Memory B cell (primary cell): Measurements from ENCODE around the gene KIF27.

Experiments
- ATAC-seq: fragments of 150-1000 bp; cut with Tn5 transposase; 2 replicates; pipeline ENCODE4 v1.10.0; 2021; ENCODE audit warnings: low read depth, mild to moderate bottlenecking, moderate library complexity
- DNase-seq, 2 donors: peaks; one replicate each; pipeline ENCODE4 v3.0.0; 2022; ENCODE audit warnings: low spot score in 2 of 2
- H3K27ac Mint-ChIP-seq: one replicate; pipeline ENCODE4 v1.8.0; 2022; ENCODE audit warnings: mild to moderate bottlenecking, moderate library complexity, mixed read lengths
- H3K27me3 Mint-ChIP-seq: one replicate; pipeline ENCODE4 v1.8.0; 2022; ENCODE audit warnings: mixed read lengths
- H3K36me3 Mint-ChIP-seq: one replicate; pipeline ENCODE4 v1.8.0; 2022; ENCODE audit warnings: mild to moderate bottlenecking, mixed read lengths
- H3K4me1 Mint-ChIP-seq: one replicate; pipeline ENCODE4 v1.8.0; 2022; ENCODE audit warnings: mixed read lengths
- H3K4me3 Mint-ChIP-seq: one replicate; pipeline ENCODE4 v1.8.0; 2022; ENCODE audit warnings: mild to moderate bottlenecking, moderate library complexity, mixed read lengths
- H3K9me3 Mint-ChIP-seq: one replicate; pipeline ENCODE4 v1.8.0; 2022; ENCODE audit warnings: mixed read lengths

The KIF27 gene, protein sequence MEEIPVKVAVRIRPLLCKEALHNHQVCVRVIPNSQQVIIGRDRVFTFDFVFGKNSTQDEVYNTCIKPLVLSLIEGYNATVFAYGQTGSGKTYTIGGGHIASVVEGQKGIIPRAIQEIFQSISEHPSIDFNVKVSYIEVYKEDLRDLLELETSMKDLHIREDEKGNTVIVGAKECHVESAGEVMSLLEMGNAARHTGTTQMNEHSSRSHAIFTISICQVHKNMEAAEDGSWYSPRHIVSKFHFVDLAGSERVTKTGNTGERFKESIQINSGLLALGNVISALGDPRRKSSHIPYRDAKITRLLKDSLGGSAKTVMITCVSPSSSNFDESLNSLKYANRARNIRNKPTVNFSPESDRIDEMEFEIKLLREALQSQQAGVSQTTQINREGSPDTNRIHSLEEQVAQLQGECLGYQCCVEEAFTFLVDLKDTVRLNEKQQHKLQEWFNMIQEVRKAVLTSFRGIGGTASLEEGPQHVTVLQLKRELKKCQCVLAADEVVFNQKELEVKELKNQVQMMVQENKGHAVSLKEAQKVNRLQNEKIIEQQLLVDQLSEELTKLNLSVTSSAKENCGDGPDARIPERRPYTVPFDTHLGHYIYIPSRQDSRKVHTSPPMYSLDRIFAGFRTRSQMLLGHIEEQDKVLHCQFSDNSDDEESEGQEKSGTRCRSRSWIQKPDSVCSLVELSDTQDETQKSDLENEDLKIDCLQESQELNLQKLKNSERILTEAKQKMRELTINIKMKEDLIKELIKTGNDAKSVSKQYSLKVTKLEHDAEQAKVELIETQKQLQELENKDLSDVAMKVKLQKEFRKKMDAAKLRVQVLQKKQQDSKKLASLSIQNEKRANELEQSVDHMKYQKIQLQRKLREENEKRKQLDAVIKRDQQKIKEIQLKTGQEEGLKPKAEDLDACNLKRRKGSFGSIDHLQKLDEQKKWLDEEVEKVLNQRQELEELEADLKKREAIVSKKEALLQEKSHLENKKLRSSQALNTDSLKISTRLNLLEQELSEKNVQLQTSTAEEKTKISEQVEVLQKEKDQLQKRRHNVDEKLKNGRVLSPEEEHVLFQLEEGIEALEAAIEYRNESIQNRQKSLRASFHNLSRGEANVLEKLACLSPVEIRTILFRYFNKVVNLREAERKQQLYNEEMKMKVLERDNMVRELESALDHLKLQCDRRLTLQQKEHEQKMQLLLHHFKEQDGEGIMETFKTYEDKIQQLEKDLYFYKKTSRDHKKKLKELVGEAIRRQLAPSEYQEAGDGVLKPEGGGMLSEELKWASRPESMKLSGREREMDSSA (N-terminal part only)

DNA sequence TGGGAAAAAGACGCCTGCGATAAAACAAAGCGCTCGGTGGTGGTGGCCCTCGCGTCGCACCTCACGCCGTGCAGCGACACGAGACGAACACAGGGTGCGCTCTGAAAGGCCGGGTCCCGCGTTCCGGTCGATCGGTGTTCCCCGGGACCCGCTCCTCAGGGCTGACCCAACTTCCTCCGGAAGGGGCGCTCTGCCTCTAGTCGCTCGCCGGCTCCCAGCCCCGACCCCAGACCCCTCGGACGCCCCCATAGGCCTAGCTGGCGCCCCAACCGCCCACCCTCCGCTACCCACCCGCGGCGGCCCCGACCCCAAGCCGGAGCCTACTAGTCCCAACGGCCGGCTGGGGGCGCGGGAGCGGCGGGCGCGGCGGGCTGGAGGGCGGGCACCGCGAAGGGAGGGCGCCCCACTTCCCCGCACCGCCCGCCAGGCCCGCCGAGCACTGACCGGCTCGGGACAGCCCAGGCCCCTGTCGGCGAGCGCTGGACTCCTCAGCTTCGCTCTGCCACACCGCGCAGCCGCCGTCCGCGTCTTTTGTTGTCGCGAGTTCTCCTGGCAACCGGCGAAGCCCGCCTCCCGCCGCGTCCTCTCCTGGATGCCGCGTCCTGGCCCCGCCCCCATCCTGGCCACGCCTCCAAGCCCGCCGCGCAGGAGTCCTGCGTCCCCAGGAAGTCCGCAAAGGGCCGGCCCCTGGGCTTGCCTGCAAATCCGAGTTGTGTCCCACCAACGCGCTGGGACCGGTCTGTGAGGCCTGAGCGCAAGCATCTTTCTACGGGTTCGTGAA is at the start of gene KIF27:
Gene KIF27, minus strand, starts transcription at position 506 of the 781 bp plus-strand sequence. CDS start 5,841 bp downstream, outside the sequence.
- no peaks in the 10 kb centered on the region for H3K36me3 Mint-ChIP-seq
- ATAC-seq (peak; percentile 84), DNase-seq (peak; percentile 96 to 97)
- H3K4me1 Mint-ChIP-seq = peaks cover 2% of the 10 kb centered on the region
- H3K9me3 Mint-ChIP-seq = no peaks in the 10 kb centered on the region
- no peaks in the 10 kb centered on the region for H3K27me3 Mint-ChIP-seq
- H3K27ac Mint-ChIP-seq = peak within 1 kb of the TSS; percentile 97
- peak within 1 kb of the TSS; percentile 90 for H3K4me3 Mint-ChIP-seq

DNA sequence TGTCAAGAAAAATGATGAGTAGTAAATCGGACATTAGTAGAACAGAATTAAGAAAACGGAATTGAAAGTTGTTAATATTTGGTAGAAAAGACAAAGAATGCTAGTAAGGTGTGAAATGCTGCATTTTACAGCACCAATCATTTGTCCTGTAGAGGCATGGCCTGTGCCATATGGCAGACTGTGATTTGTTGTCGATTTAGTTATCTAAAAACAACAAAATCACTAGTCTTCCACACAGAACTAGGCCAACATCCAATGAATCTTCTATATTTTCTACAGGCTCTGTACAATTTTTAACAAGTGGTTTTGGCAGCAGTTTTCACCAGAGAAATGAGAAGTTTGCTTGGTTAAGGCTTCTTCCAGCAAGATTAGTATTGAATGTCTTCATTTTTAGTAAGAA is 48.4 kb upstream of the KIF27 start:
- no peak for DNase-seq
- peaks cover 15% of the 10 kb centered on the region for H3K4me1 Mint-ChIP-seq
- H3K9me3 Mint-ChIP-seq = no peaks in the 10 kb centered on the region

DNA sequence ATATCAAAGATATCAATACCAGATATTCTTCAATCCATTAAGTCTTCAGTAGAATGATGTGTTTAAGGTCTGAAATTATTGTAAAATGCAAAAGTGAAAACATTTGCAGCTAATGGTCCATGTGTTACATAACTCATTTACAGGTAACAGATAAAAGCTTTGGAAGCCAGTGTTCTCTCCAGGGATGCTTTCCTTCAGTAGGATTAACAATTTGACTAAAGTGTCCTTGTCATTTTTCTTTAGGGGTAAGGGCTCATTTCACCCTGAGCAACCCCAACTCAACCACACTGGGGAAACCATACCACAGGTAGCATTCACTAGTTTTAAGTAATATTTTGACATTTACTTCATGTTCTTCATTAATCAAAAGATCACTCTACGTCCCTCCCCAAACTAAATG is 45.8 kb upstream of the KIF27 start:
- DNase-seq (no peak), ATAC-seq (no peak)
- Mint-ChIP-seq H3K36me3 (peaks cover 18% of the 10 kb centered on the region), H3K27ac (peak overlapping the region; percentile 84), H3K9me3 (no peaks in the 10 kb centered on the region), H3K4me1 (peaks cover 9% of the 10 kb centered on the region), H3K4me3 (no peak overlapping the region), H3K27me3 (no peaks in the 10 kb centered on the region)

More for the DNA sequence above, 48.4 kb upstream of the KIF27 start:
- no peaks in the 10 kb centered on the region for H3K27me3 Mint-ChIP-seq
- H3K4me3 Mint-ChIP-seq = no peak overlapping the region
- peaks cover 27% of the 10 kb centered on the region for H3K36me3 Mint-ChIP-seq
- ATAC-seq = no peak
- no peak overlapping the region for H3K27ac Mint-ChIP-seq

DNA sequence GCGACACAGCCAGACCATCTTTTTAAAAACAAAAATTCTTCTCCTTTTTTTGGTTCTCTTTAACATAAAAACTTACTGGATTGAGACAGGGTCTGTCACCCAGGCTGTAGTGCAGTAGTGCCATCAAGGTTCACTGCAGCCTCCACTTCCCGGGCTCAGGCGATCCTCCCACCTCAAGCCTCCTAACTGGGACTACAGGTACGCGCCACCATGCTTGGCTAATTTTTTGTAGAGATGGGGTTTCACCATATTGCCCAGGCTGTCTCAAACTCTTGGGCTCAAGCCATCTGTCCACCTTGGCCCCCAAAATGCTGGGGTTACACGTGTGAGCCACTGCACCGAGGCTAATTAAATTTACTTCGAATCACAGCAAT is 45.0 kb upstream of the KIF27 start:
- Mint-ChIP-seq H3K9me3 (no peaks in the 10 kb centered on the region), H3K4me3 (no peak overlapping the region), H3K27ac (peak overlapping the region; percentile 58), H3K4me1 (peaks cover 9% of the 10 kb centered on the region), H3K27me3 (no peaks in the 10 kb centered on the region), H3K36me3 (peaks cover 15% of the 10 kb centered on the region)
- ATAC-seq = no peak
- DNase-seq = no peak

DNA sequence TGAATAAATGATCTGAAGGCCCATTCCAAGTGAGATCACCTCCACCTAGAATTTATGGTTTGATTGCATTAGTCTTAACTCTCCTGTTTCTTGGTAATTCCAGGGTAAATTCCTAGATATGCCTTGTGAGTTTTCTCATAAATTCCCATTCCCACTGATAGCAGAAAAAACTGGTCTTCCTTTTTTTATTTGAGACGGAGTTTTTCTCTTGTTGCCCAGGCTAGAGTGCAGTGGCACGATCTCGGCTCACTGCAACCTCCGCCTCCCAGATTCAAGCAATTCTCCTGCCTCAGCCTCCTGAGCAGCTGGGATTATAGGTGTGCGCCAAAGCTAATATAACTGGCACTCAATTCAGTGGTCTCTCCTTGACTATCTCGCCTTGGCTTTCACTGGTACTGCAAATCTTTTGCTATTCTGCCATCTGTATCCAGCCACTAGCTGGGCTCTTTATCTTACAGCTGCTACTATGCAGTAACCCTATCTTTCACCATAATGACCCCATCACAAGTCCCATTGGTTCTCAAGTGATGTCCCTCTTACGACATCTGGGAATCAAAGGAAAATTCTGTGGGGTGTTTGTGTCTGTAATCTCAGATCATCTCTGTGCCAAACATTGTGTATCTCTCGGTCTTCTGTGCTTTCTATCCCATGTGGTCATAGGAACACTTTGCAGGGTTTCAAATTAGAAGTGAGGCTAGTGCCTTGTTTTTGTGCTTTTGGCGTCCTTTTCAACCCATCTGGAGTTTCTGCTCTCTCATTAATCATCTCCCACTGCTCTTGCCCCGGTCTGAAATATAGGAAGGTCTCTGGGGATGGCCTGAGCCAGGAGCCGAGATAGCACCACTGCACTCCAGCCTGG is 44.3 kb upstream of the KIF27 start:
- Mint-ChIP-seq H3K27me3 (no peaks in the 10 kb centered on the region), H3K4me1 (peaks cover 9% of the 10 kb centered on the region), H3K36me3 (peaks cover 15% of the 10 kb centered on the region), H3K27ac (peak overlapping the region; percentile 58), H3K9me3 (no peaks in the 10 kb centered on the region), H3K4me3 (no peak overlapping the region)
- DNase-seq = no peak
- peak; percentile 14 for ATAC-seq

DNA sequence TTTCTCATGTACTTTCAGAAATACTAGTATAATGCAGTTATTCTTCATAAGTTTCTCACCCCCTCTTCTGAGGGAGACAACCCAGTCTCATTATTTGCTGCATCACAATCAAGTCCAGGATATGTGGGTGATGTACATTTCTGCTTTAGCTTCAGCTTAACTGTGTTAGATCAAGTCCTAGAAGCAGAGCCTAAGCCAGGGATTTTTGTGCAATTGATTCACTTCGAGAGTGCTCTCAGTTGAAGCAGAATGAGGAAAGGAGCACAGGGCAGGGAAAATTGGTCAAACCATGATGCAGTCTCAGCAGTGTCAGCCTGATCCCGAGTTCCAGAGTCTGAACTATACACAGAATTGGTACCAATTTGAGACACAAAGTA is 43.7 kb upstream of the KIF27 start:
- no peaks in the 10 kb centered on the region for H3K9me3 Mint-ChIP-seq
- no peak overlapping the region for H3K4me3 Mint-ChIP-seq
- H3K27me3 Mint-ChIP-seq = no peaks in the 10 kb centered on the region
- H3K36me3 Mint-ChIP-seq = peaks cover 12% of the 10 kb centered on the region
- DNase-seq (no peak), ATAC-seq (peak; percentile 26)
- peak overlapping the region; percentile 22 for H3K27ac Mint-ChIP-seq
- peaks cover 9% of the 10 kb centered on the region for H3K4me1 Mint-ChIP-seq

DNA sequence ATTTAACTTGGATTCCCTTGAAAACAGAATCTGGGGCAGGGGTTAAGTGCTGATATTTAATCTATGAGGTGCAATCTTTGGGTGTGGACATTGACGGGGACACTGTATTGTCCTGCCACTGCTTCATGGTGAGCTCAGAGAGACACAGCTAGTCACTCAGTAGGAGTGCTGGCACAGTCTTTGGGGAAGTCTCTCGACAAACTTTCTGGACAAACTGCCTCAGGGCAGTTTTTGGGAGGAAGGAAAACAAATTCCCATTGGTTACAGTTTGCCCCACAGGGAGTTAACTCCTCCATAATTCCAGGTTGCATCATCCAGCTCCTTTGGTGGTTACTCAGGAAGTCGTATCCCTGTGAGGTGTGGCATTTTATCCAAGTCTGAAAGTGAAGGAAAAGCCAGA is 40.9 kb upstream of the KIF27 start:
- H3K27ac Mint-ChIP-seq = no peak overlapping the region
- H3K9me3 Mint-ChIP-seq = no peaks in the 10 kb centered on the region
- peaks cover 6% of the 10 kb centered on the region for H3K4me1 Mint-ChIP-seq
- peaks cover 3% of the 10 kb centered on the region for H3K36me3 Mint-ChIP-seq
- DNase-seq (no peak), ATAC-seq (no peak)
- H3K27me3 Mint-ChIP-seq = no peaks in the 10 kb centered on the region
- no peak overlapping the region for H3K4me3 Mint-ChIP-seq

DNA sequence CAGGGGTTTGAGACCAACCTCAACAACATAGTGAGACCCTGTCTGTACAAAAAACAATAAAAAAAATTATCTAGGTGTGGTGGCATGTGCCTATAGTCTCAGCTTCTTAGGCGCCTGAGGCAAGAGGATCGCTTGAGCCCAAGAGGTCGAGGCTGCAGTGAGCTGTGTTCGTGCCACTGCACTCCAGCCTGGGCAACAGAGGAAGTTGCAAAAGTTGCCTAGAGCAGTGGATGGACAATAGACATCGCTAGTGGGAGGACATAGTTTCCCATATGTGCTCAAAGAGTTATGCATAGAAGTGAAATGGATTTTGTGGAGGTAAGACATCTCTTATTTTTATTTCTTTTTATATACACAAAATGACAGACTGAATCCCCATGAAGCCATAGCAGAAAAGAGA is 39.8 kb upstream of the KIF27 start:
- H3K36me3 Mint-ChIP-seq = no peaks in the 10 kb centered on the region
- DNase-seq = no peak
- peaks cover 8% of the 10 kb centered on the region for H3K4me1 Mint-ChIP-seq
- H3K4me3 Mint-ChIP-seq = no peak overlapping the region
- no peaks in the 10 kb centered on the region for H3K9me3 Mint-ChIP-seq
- no peak overlapping the region for H3K27ac Mint-ChIP-seq
- H3K27me3 Mint-ChIP-seq = no peaks in the 10 kb centered on the region
- ATAC-seq = no peak

DNA sequence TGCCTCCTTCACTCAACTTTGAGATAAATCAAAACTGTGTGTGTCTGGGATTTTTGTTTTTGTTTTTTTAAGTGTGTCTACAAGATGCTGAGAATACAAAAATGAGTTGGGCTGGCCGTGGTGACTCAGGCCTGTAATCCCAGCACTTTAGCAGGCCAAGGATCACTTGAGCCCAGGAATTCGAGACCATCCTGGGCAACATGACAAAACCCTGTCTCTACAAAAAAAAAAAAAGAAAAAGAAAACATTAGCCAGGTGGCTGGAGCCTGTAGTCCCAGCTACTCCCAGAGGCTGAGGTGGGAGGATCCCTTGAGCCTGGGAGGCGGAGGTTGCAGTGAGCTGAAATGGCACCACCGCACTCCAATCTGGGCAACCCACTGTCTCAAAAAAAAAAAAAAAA is 37.8 kb upstream of the KIF27 start:
- DNase-seq (no peak), ATAC-seq (no peak)
- H3K4me1 Mint-ChIP-seq = peaks cover 9% of the 10 kb centered on the region
- H3K36me3 Mint-ChIP-seq = peaks cover 3% of the 10 kb centered on the region
- H3K9me3 Mint-ChIP-seq = no peaks in the 10 kb centered on the region
- no peaks in the 10 kb centered on the region for H3K27me3 Mint-ChIP-seq
- H3K4me3 Mint-ChIP-seq = no peak overlapping the region
- no peak overlapping the region for H3K27ac Mint-ChIP-seq

DNA sequence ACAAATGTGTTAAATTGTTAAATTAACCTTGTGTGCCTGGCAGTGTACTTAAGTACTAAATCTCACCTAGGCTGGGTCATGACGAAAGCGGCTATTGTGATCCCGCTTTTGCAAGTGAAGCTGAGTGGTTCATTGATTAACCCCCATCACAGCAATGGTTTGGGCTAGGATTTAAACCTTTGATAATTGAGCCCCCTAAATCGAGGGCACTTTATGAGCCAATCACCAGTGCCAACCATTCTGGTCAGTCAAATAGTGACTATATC is 35.9 kb upstream of the KIF27 start:
- Mint-ChIP-seq H3K27me3 (no peaks in the 10 kb centered on the region), H3K4me3 (peak overlapping the region; percentile 97)

DNA sequence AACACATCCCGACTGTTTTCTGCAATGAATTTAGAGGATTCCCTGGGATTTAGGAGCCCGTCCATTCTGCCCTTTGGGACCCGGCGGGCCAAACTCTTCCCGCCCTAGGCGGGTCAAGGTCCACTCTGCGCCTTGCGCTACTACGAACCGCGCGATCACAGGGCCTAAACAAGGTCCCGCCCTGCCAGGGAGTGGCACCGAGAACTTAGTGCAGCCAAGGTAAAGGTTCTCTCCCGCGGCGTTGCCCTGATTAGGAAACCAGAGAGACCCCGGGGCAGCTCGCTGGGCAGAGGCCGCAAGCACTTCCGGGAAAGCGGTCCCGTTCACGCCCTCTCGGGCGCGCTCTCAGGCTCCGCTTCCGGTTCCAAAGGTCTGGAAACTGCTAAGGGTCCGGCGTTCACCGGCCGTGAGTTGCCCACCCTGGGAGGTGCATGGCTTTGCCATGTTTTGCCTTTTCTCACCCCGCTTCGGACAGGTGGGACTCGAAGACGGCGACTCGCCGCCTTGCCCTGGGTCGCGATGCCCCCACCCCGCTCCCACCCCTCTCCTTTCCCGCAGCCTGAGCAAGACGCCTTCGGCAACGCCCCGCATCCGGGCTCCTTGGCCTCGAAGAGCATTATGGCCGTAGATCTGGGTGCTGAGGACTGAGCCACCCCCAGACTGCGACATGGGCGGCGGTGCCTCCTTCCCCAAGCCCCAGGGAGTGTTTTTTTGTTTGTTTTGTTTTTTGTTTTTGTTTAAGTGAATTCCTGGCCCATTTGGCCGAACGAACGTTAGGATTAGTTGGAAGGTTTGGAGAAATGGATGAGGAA is 35.4 kb upstream of the KIF27 start:
- ATAC-seq (peak; percentile 72), DNase-seq (peak; percentile 18 to 34)
- H3K4me1 Mint-ChIP-seq = peaks cover 9% of the 10 kb centered on the region
- H3K9me3 Mint-ChIP-seq = no peaks in the 10 kb centered on the region
- no peaks in the 10 kb centered on the region for H3K27me3 Mint-ChIP-seq
- H3K27ac Mint-ChIP-seq = peak overlapping the region; percentile 88
- peaks cover 3% of the 10 kb centered on the region for H3K36me3 Mint-ChIP-seq
- peak overlapping the region; percentile 97 for H3K4me3 Mint-ChIP-seq

More for the DNA sequence above, 35.9 kb upstream of the KIF27 start:
- H3K4me1 Mint-ChIP-seq = peaks cover 9% of the 10 kb centered on the region
- H3K27ac Mint-ChIP-seq = peak overlapping the region; percentile 88
- H3K36me3 Mint-ChIP-seq = peaks cover 3% of the 10 kb centered on the region
- no peak for ATAC-seq
- H3K9me3 Mint-ChIP-seq = no peaks in the 10 kb centered on the region
- no peak for DNase-seq

DNA sequence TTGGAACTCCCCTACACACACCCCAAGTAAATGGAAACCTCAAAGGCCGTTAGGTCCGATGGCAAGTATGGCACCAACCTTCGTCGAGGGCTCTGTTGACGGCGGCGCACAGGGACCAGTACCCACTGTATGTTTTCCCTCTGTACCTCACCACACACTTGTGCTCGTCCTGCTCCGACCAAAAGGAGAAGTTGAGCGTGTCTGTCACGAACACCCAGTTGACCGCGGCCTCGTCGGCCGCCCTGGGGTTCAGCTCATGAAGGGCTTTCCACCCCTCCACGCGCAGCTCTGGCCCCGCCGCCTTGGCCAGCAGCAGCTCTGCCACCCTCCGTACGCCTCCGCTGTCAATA is 34.8 kb upstream of the KIF27 start:
- peak overlapping the region; percentile 97 for H3K4me3 Mint-ChIP-seq
- H3K4me1 Mint-ChIP-seq = peaks cover 9% of the 10 kb centered on the region
- DNase-seq (peak; percentile 18 to 25), ATAC-seq (peak; percentile 63)
- H3K27me3 Mint-ChIP-seq = no peaks in the 10 kb centered on the region
- no peaks in the 10 kb centered on the region for H3K9me3 Mint-ChIP-seq
- peaks cover 3% of the 10 kb centered on the region for H3K36me3 Mint-ChIP-seq
- H3K27ac Mint-ChIP-seq = peak overlapping the region; percentile 88
